Measurements from ENCODE around the gene TCP11L2.

Gene TCP11L2

GRCh38 chr12:106302401-106303201 is at the start of gene TCP11L2:
TSS of gene TCP11L2 (plus strand) at chr12:106302733. CDS start at chr12:106311076, 8,343 bp downstream.
- peak; percentile 69 to 98 (median 88) for DNase-seq

GRCh38 chr12:106254724-106255123 is 47.8 kb upstream of the TCP11L2 start:
- DNase-seq: no peak

DNA sequence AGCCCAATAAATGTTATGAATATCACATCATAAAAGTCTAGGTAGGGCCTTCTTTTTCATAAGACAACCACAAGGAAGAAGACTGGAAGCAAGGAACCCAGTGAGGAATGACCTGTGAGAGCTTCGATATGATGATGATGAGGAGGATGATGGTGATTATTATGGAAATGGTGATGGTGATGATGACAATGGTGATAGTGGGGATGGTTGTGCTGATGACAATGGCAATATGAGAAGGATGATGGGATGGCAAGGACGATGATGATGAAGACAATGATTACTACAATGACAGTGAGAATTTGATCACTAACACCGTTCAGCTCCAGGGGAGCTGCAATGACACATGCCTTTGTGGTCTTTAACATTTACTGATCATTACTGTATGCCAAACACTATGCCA is 47.0 kb upstream of the TCP11L2 start:
- DNase-seq: no peak

DNA sequence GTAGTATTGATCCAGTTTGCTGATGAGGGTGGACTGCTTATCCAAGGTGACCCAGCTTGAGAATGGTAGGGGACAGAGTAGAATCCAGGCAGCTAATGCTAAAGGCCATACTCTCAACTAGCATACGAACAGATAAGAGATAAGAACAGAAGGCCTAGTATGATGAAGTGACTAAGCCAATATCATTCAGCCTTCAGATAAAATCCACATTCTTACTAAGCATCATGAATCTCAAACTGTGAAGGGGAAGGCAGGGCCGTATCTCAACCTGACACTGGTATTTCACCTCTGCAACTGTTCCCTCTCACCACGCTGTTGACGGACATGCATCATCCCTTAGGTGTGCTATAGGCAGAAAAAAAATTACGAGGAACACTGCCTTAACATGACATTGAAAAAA is 46.6 kb upstream of the TCP11L2 start:
- DNase-seq: no peak

- no peak for DNase-seq
Observed at GRCh38 chr12:106256524-106256923, 46.0 kb upstream of the TCP11L2 start.

DNA sequence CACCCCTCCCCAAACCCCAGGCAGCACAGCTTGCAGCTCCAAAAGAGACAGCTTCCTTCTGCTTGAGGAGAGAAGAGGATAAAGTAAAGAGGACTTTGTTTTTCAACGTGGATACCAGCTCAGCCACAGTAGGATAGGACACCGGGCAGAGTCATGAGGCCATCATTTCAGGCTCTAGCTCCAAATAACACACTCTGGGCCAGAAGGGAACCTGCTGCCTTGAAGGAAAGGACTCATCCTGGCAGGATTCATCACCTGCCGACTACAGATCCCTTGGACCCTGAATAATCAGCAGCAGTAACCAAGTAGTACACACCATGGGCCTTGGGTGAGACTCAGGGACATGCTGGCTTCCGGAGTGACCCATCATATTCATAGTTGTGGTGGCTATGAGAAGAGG is 44.3 kb upstream of the TCP11L2 start:
- no peak for DNase-seq

GRCh38 chr12:106258935-106259334 is 43.6 kb upstream of the TCP11L2 start:
- no peak for DNase-seq

GRCh38 chr12:106265116-106265515 is 37.4 kb upstream of the TCP11L2 start:
- no peak for DNase-seq

DNA sequence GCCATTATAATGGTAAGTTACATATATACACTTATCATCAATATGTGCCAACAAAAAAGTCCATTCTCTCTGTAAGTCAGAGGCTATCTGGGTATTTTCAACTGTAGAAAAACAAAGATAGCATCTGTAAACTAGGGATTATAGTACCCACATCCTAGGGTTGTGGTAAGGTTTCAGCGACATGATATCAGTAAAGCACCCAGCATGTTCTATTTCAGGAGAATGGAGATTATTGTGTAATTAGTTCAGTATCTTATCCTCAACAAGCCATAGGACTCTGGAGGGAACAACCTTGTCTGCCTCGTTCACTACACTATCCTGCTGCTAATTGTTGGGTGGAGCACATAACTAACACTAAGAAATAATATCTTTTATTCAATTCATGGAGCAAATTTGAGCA is 35.0 kb upstream of the TCP11L2 start:
- no peak for DNase-seq

- DNase-seq: no peak
Observed at GRCh38 chr12:106269150-106269771, 33.3 kb upstream of the TCP11L2 start.

DNA sequence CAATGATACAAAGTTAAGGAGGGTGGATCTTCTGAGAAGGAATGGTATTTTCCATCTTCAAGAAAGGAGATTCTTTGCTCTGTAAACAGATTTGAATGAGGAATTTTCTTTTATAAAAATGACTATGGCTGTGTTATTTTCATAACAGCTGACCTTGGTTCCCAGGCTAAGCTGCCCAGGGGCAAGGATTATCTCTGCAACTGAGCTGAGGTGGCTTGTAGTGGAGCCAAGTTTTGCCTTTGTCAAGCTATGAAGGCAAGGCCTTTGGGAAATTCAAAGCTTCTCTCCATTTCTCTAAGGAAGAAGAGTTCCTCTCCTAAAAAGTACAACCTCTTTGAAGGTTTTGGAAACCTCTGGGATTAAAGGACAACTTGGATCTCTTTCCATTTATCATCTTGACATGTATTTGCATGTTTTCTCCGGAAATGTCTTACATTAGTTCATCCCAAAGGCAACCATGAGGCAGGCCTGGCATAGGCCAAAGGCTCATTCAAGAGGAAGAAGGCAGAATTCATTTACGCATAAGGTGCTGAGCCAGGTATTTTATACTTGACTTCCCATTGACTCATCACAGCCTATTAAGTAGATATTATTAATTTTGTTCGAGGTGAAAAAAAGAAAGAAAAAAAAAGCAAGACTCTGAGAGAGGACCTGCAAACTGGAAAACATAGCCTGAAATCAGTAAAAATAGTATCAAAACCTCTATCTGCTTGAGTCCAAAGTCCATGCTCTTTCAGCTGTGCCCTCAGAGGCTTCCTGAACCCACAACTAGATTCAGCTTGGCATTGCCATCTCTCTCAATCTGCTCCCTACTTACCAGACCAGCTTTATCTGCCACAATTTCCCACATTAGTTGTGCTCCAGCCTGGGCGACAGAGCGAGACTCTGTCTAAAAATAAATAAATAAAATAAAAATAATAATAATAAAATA is 30.7 kb upstream of the TCP11L2 start:
- no peak for DNase-seq

GRCh38 chr12:106273491-106273890 is 29.0 kb upstream of the TCP11L2 start:
- DNase-seq: no peak

DNA sequence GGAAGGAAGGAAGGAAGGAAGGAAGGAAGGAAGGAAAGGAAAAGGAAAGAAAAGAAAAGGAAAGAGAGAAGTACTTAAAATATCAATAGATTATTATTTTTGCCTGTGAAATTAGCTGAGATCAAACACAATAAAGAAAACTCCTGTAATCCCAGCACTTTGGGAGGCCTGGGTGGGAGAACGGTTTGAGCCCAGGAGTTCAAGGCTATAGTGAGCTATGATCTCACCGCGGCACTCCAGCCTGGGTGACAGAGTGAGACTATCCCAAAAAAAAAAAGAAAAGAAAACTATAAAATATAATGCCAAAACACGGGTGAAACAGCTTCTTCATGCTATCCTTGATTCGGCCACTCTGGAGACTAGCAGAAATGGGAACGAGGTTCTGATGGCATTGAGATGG is 28.5 kb upstream of the TCP11L2 start:
- DNase-seq: no peak

DNA sequence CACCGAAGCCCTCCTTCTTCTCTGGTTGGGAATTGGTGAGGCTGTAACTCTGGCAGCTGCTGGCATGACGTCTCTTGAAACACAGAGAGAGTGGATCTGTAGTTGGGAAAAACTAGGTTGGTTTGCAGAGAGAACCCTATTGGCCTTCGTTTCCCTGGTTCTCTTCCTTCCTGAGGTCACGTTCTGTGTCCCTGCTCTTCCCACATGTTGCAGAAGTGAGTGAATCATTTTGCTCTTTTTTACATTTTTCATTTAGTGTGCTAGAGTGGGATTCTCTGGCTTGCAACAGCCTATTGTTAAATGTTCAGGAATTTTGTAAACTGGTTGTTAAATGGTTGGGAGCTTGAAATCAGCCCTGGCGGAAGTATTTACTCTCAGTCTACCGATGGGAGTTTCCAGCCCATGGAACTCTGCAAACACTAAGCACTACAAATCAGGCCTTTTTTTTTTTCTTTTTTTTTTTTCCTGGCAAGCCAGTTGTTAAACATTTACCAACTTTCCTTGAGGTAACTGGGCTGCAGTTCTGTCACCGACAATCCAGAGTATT is 27.9 kb upstream of the TCP11L2 start:
- DNase-seq: no peak

DNA sequence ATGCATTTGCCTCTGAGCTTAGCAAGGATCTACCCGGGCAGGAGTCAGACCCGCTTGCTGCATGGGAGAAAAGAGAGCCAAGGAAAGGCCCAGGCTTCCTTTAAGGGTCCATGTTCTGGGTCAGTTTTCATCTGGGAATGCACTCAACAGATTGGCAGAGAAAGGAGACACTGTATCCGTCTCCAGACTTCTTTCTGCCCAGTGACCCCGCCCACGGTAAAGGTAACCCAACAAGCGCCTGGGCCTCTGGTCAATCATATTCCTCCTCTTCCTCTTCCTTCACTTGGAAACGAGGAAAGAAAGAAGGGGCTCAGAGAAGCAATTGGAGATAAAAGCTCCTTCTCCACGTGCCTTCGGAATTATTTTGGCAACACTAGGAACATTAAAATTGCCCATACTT is 27.1 kb upstream of the TCP11L2 start:
- DNase-seq: no peak

DNA sequence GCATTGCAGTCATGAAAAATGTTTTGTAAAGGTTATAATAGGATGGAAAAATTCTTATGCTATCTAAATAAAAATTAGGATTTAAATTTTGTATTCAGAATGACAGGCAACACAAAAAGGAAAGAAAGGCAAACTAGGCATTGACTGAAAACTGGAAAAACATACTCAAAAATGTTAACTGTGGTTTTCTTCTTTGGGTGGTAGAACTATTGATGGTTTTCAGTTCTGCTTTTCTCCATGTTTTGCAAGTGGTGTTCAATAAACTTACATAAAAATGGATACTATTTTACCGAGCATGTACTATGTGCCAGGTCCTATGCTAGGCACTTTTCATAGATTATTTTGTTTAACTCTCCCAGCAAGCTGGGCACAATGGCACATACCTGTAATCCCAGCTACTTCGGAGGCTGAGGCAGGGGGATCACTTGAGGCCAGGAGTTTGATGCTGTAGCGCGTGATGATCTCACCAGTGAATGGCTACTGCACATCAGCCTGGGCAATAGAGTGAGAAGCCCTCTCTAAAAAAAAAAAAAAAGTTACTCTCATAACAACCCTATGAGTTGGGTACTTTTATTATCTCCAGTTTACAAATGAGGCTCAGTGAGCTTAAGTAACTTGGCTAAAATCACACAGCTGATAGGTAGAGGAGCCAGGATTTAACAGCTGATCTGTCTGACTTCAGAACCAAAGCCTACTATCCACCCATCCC is 26.3 kb upstream of the TCP11L2 start:
- no peak for DNase-seq

GRCh38 chr12:106280106-106280505 is 22.4 kb upstream of the TCP11L2 start:
- no peak for DNase-seq

DNA sequence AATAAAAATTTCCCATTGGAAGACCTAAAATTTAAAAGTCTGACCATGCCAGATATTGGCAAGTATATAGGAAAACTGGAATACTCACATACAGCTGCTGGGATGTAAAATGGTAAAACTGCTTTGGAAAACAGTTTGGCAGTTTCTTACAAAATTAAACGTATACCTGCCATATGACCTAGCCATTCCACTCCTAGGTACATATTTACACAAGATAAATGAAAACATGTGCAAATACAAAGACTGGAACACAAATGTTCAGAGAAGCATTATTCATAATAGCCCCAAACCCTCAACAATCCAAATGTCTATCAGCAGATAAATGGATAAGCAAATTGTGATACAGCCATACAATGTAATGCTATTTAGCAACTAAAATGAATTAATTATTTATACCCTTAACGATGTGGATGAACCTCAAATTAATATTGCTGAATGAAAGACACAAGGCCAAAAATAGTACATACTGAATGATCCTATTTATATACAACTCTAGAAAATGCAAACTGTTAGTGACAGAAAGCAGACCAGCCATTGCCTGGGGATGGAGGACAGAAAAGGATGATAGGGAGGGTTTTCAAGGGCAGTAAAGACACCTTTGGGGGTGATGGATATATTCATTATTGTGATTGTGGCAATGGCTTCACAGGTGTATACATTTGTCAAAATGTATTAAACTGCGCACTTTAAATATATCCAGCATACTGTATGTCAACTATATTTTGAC is 21.3 kb upstream of the TCP11L2 start:
- no peak for DNase-seq

- no peak for DNase-seq
Observed at GRCh38 chr12:106281804-106282203, 20.7 kb upstream of the TCP11L2 start.

DNA sequence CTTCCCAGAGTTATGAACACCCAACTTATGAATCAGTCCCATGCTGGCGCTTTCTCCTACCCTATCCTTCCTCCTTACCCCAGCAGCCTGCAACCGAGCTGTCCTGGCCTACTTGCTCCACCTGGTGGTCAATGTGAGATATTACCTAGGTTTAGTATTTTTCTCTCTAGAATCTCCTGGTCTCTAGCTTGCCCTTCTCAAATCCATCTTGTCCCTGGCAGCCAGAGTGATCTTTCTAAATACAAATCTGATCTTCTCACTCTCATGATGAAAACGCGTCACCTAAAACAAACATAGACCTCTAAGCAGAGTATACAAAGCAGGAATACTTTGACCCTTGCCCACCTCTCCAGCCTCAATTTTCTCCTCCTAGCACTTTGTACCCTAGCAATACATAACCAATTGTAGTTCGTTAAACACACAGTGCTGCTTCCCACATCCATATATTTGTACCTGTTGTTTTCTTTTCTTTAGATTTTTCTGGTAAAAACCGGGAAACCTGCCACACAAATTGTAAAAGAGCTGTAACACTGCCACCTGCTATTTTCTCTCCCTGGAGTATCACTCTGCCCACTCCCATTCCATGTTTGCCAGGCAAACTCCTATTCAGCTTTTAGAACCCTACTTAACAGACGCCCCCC is 20.0 kb upstream of the TCP11L2 start:
- DNase-seq: peak in 1 of 56 donors; percentile 8
